ENCODE results near the gene TCHH.

DNA sequence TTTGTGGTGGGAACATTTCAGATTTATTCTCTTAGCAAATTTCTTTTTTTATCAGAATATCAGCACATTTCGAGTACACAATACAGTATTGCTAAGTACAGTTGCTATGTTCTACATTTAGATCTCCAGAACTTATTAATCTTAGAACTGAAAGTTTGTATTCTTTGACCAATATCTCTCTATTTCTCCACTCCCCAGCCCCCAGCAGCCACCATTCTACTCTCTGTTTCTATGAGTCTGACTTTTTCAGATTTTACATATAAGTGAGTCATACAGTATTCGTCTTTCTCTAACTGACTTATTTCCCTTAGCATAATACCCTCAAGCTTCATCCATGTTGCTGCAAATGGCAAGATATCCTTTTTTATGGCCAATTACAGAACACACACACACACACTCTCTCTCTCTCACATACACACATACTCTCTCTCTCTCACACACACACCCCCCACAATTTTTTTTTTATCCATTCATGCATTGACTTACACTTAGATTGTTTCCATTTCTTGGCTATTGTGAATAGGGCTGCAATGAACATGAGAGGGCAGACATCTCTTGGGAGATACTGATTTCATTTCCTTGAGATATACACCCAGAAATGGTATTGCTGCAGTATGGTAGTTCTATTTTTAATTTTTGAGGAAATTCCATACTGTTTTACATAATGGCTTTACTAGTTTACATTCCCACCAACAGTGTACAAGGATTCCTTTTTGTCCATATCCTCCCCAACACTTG lies 28.1 kb upstream of the TCHH start:
- TF ChIP-seq, protein P1, sequence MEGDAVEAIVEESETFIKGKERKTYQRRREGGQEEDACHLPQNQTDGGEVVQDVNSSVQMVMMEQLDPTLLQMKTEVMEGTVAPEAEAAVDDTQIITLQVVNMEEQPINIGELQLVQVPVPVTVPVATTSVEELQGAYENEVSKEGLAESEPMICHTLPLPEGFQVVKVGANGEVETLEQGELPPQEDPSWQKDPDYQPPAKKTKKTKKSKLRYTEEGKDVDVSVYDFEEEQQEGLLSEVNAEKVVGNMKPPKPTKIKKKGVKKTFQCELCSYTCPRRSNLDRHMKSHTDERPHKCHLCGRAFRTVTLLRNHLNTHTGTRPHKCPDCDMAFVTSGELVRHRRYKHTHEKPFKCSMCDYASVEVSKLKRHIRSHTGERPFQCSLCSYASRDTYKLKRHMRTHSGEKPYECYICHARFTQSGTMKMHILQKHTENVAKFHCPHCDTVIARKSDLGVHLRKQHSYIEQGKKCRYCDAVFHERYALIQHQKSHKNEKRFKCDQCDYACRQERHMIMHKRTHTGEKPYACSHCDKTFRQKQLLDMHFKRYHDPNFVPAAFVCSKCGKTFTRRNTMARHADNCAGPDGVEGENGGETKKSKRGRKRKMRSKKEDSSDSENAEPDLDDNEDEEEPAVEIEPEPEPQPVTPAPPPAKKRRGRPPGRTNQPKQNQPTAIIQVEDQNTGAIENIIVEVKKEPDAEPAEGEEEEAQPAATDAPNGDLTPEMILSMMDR (tag by site-specific recombination; IDR thresholded peaks at IDR 0.05), result no peak
- no peak for TF ChIP-seq ZFP41 (tag by site-specific recombination; IDR thresholded peaks at IDR 0.05; ENCODE audit: borderline replicate concordance)
- TF ChIP-seq ZNF530 (tag by site-specific recombination; IDR thresholded peaks at IDR 0.05; ENCODE audit: low read depth), result no peak
- TF ChIP-seq, protein P2, sequence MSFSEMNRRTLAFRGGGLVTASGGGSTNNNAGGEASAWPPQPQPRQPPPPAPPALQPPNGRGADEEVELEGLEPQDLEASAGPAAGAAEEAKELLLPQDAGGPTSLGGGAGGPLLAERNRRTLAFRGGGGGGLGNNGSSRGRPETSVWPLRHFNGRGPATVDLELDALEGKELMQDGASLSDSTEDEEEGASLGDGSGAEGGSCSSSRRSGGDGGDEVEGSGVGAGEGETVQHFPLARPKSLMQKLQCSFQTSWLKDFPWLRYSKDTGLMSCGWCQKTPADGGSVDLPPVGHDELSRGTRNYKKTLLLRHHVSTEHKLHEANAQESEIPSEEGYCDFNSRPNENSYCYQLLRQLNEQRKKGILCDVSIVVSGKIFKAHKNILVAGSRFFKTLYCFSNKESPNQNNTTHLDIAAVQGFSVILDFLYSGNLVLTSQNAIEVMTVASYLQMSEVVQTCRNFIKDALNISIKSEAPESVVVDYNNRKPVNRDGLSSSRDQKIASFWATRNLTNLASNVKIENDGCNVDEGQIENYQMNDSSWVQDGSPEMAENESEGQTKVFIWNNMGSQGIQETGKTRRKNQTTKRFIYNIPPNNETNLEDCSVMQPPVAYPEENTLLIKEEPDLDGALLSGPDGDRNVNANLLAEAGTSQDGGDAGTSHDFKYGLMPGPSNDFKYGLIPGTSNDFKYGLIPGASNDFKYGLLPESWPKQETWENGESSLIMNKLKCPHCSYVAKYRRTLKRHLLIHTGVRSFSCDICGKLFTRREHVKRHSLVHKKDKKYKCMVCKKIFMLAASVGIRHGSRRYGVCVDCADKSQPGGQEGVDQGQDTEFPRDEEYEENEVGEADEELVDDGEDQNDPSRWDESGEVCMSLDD (tag by site-specific recombination; IDR thresholded peaks at IDR 0.05), result no peak
- TF ChIP-seq ZNF521 (tag by site-specific recombination; IDR thresholded peaks at IDR 0.05), result no peak
- TF ChIP-seq, protein P3, sequence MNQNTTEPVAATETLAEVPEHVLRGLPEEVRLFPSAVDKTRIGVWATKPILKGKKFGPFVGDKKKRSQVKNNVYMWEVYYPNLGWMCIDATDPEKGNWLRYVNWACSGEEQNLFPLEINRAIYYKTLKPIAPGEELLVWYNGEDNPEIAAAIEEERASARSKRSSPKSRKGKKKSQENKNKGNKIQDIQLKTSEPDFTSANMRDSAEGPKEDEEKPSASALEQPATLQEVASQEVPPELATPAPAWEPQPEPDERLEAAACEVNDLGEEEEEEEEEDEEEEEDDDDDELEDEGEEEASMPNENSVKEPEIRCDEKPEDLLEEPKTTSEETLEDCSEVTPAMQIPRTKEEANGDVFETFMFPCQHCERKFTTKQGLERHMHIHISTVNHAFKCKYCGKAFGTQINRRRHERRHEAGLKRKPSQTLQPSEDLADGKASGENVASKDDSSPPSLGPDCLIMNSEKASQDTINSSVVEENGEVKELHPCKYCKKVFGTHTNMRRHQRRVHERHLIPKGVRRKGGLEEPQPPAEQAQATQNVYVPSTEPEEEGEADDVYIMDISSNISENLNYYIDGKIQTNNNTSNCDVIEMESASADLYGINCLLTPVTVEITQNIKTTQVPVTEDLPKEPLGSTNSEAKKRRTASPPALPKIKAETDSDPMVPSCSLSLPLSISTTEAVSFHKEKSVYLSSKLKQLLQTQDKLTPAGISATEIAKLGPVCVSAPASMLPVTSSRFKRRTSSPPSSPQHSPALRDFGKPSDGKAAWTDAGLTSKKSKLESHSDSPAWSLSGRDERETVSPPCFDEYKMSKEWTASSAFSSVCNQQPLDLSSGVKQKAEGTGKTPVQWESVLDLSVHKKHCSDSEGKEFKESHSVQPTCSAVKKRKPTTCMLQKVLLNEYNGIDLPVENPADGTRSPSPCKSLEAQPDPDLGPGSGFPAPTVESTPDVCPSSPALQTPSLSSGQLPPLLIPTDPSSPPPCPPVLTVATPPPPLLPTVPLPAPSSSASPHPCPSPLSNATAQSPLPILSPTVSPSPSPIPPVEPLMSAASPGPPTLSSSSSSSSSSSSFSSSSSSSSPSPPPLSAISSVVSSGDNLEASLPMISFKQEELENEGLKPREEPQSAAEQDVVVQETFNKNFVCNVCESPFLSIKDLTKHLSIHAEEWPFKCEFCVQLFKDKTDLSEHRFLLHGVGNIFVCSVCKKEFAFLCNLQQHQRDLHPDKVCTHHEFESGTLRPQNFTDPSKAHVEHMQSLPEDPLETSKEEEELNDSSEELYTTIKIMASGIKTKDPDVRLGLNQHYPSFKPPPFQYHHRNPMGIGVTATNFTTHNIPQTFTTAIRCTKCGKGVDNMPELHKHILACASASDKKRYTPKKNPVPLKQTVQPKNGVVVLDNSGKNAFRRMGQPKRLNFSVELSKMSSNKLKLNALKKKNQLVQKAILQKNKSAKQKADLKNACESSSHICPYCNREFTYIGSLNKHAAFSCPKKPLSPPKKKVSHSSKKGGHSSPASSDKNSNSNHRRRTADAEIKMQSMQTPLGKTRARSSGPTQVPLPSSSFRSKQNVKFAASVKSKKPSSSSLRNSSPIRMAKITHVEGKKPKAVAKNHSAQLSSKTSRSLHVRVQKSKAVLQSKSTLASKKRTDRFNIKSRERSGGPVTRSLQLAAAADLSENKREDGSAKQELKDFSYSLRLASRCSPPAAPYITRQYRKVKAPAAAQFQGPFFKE (tag by site-specific recombination; IDR thresholded peaks at IDR 0.05; ENCODE audit: borderline replicate concordance), result no peak
- TF ChIP-seq ZNF701 (tag by site-specific recombination; IDR thresholded peaks at IDR 0.05), result no peak
- no peak for TF ChIP-seq IKZF3 (tag by site-specific recombination; IDR thresholded peaks at IDR 0.05)
- TF ChIP-seq, protein P4, sequence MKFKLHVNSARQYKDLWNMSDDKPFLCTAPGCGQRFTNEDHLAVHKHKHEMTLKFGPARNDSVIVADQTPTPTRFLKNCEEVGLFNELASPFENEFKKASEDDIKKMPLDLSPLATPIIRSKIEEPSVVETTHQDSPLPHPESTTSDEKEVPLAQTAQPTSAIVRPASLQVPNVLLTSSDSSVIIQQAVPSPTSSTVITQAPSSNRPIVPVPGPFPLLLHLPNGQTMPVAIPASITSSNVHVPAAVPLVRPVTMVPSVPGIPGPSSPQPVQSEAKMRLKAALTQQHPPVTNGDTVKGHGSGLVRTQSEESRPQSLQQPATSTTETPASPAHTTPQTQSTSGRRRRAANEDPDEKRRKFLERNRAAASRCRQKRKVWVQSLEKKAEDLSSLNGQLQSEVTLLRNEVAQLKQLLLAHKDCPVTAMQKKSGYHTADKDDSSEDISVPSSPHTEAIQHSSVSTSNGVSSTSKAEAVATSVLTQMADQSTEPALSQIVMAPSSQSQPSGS (tag by site-specific recombination; IDR thresholded peaks at IDR 0.05; ENCODE audit: low read depth), result no peak
- TF ChIP-seq ZNF239 (tag by site-specific recombination; IDR thresholded peaks at IDR 0.05), result no peak
